Astrocyte of the spinal cord (primary cell): ENCODE data around the gene RNU7-1.

Source experiments
- DNase-seq: peaks from one replicate; pipeline ENCODE4 v3.0.0; 2011; ENCODE audit warnings: low read depth, low spot score
- H3K4me3 ChIP-seq: 2 replicates; pipeline ENCODE4 v1.5.1; 2011; ENCODE audit warnings: low read depth, mild to moderate bottlenecking, low read length, moderate library complexity
- in situ Hi-C: cut with HindIII; loops from 2 replicates; pipeline ENCODE4 v1.10.0; 2017; ENCODE audit warnings: low sequenced_read_pairs
- TF ChIP-seq, protein P1 (sequence below): IDR thresholded peaks from 2 replicates; pipeline ENCODE4 v1.5.1; 2012; ENCODE audit warnings: low read depth, mild to moderate bottlenecking, low read length, inconsistent platforms

The RNU7-1 gene

DNA sequence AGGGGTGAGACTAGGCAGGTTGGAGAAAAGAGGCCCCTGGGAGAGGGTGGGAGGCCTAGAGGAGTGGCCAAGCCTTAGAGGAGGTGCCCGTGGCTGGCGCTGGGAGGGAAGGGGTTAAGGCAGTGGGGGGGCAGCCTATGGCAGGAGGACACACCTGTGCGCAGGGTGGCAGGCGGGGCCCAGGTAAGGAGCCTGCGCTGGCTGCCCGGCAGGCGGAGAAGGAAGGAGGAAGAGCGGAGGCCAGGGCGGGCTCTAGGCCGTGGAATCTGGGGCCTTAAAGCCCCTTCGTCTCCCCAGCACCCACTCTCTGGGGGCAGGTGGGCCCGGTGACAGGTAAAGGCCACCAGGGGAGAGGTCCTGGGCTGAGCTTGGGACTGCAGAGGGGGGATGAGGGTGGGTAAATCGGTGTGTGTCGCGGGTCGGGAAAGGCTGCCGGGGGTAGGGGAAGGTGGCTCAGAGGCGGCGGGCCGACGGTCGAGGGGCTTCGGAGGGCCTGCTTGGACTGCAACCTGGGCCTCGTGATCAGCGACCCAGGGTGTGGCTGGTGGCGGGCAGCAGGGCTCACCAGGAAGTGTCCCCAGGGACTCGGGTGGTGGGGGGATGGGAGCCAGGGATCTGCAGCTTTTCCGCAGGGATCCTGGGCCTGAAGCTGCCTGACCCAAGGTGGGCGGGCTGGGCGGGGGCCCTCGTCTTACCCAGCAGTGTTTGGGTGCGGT lies 19.6 kb downstream of the RNU7-1 start:
- TF ChIP-seq, protein P1, sequence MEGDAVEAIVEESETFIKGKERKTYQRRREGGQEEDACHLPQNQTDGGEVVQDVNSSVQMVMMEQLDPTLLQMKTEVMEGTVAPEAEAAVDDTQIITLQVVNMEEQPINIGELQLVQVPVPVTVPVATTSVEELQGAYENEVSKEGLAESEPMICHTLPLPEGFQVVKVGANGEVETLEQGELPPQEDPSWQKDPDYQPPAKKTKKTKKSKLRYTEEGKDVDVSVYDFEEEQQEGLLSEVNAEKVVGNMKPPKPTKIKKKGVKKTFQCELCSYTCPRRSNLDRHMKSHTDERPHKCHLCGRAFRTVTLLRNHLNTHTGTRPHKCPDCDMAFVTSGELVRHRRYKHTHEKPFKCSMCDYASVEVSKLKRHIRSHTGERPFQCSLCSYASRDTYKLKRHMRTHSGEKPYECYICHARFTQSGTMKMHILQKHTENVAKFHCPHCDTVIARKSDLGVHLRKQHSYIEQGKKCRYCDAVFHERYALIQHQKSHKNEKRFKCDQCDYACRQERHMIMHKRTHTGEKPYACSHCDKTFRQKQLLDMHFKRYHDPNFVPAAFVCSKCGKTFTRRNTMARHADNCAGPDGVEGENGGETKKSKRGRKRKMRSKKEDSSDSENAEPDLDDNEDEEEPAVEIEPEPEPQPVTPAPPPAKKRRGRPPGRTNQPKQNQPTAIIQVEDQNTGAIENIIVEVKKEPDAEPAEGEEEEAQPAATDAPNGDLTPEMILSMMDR: no peak
- DNase-seq: no peak
- in situ Hi-C loops: no loop called here
- no peak overlapping the region for H3K4me3 ChIP-seq

DNA sequence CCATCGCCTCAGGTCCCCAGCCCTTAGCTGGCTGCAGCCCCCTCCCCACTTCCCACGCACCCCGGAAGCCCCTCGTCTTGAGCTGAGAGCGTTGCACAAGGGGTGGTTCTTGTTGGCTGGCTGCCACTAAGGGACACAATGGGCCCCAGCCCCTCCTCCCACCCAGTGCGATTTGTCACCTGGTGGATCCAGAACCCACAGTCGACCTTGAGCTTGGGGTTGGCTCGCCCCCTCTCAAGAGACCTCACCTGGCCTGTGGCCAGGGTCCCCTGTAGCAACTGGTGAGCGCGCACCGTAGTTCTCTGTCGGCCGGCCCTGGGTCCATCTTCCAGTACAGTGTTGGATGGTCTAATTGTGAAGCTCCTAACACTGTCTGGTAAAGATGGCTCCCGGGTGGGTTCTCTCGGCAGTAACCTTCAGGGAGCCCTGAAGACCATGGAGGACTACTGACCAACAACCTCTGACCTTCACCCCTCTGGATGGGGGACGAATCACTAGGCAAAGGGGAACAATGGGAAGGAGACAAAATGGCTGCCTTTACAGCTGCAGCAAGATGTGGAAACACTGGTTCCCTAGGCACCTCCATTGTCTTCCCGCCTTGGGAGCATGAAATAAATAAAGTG lies 20.3 kb downstream of the RNU7-1 start:
- DNase-seq: no peak
- in situ Hi-C loops: no loop called here
- TF ChIP-seq, protein P1: no peak
- no peak overlapping the region for H3K4me3 ChIP-seq

DNA sequence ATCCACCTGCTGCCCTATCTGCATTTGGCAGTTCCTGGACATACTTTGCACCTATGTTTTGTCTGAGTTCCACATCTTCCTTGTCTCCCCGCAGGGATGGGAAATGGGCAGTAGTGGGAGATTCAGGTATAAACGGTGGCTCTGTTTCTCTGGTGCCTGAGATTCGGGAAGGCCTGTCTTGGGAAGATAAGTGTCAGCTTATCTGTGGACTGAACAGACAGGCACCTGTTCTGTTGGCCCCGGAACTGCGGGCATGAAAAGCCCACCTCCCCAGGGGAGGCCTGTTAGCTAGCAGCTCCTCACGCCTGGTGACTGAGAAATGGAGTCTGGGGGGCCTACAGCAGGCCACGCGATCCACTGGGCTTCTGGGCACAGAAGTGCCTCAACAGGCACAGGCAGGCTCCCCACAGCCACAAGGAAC lies 21.0 kb downstream of the RNU7-1 start:
- no peak for DNase-seq
- in situ Hi-C loops: no loop called here
- TF ChIP-seq, protein P1: no peak
- no peak overlapping the region for H3K4me3 ChIP-seq

DNA sequence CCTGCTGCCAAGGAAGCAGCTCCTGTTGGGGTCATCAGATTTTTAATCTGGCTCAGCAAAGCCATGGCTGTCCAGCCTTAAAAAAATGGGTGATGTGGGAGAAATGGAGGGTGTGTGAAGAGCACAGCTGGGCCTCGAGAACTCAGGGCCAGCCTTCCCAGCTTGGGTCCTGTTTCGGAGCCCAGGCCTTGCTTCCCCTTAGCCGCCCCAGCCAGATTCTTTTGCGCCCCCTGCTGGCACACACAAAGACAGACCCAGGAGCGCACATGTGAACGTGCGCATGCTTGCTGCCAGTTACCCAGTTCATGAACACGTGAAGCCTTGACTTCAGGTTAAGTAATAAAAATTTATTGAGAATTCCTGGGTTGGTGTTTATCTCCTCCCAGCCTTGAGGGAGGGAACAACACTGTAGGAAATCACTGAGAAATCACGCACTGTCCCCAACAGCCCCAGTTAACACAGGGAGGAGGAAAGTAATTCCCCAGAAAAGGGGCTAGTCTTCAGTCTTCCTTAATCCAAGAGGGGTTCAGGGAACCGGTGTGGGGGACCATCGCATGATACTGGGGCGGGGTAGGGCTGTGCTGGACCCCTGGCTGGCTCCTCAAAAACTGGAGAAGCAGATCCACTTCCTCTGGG lies 21.5 kb downstream of the RNU7-1 start:
- H3K4me3 ChIP-seq: no peak overlapping the region
- in situ Hi-C loops: no loop called here

DNA sequence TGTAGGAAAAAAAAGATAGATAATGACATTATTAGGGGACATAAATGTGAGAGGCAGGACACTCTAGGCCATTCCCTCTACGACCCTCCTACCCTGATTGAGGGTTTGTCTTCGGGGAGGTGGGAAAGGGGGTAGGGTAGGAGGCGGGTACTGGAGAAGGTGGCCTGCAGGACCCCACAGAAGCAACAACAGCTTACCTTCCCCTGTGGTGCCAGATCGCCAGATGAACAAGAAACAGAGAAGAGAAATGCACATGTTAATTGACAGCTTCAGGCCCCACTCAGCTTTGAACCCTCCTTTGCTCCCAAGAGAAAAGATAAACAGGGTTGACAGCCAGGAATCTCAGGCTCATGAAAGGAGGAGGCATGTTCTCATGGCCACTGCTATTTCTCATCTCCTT lies 22.1 kb downstream of the RNU7-1 start:
- in situ Hi-C loops: no loop called here
- H3K4me3 ChIP-seq: no peak overlapping the region

More for the DNA sequence above, 21.5 kb downstream of the RNU7-1 start:
- peak; percentile 85 for DNase-seq
- TF ChIP-seq, protein P1: peak; percentile 90

DNA sequence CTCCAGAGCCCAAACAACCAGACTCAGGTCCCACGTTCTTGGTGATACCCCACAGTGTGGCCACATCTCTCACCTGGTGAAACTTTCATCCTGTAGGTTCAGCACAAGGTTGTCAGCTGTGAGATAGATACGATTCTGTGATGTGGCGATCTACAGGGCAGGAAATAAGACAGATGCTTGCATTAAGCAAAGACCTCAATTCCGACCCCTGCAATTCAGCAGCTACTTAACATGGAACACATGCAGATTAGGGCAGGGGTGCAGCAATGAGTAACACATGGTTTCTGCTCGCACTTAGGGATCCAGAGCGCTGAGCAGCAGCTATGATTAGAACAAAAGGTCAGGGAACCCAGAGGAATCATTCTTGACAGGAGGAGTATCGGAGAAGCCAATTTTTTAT lies 22.7 kb downstream of the RNU7-1 start:
- H3K4me3 ChIP-seq: no peak overlapping the region
- TF ChIP-seq, protein P1: no peak
- DNase-seq: no peak
- in situ Hi-C loops: no loop called here

More for the DNA sequence above, 22.1 kb downstream of the RNU7-1 start:
- TF ChIP-seq, protein P1: no peak
- no peak for DNase-seq
